NK-92 treated with Interleukin-12 subunit alpha and Interleukin-12 subunit beta, amount 100 ng/mL, for 24 hours (cell line): ENCODE results near the gene SLAMF1.
"Not testable (repeated sequence)": the region's sequence is repeated elsewhere in the genome, so short reads cannot be mapped to it uniquely, and the experiment has no call there.

Experiments used
- DNase-seq: peaks from one replicate; lab custom pipeline; 2025; lab: John Stamatoyannopoulos, UW

SLAMF1 gene

GRCh38 chr1:160605205-160605604 lies 41.6 kb downstream of the SLAMF1 start:
- DNase-seq = no peak

- DNase-seq = no peak
Observed at GRCh38 chr1:160597705-160598104, 49.1 kb downstream of the SLAMF1 start.

GRCh38 chr1:160597051-160597450 lies 49.8 kb downstream of the SLAMF1 start:
- no peak for DNase-seq

GRCh38 chr1:160590488-160590887 lies 56.4 kb downstream of the SLAMF1 start:
- DNase-seq = peak; percentile 2

- DNase-seq = no peak
Observed at GRCh38 chr1:160588468-160588867, 58.4 kb downstream of the SLAMF1 start.

GRCh38 chr1:160584784-160585183 lies 62.1 kb downstream of the SLAMF1 start:
- DNase-seq = no peak

GRCh38 chr1:160582976-160583375 lies 63.9 kb downstream of the SLAMF1 start:
- DNase-seq = not testable (repeated sequence)

- DNase-seq = no peak
Observed at GRCh38 chr1:160581961-160582360, 64.9 kb downstream of the SLAMF1 start.

- DNase-seq = no peak
Observed at GRCh38 chr1:160580221-160580812, 66.5 kb downstream of the SLAMF1 start.

- no peak for DNase-seq
Observed at GRCh38 chr1:160579216-160579701, 67.6 kb downstream of the SLAMF1 start, which contains the start of gene CD84. TSS of gene CD84 (minus strand) at chr1:160579496. CDS start at chr1:160579437, 59 bp downstream.

GRCh38 chr1:160578525-160579191 lies 68.2 kb downstream of the SLAMF1 start:
- no peak for DNase-seq

- DNase-seq = no peak
Observed at GRCh38 chr1:160578175-160578524, 68.7 kb downstream of the SLAMF1 start.

GRCh38 chr1:160577671-160578070 lies 69.2 kb downstream of the SLAMF1 start:
- no peak for DNase-seq

- no peak for DNase-seq
Observed at GRCh38 chr1:160576884-160577283, 70.0 kb downstream of the SLAMF1 start.

- no peak for DNase-seq
Observed at GRCh38 chr1:160576390-160576789, 70.5 kb downstream of the SLAMF1 start.

- no peak for DNase-seq
Observed at GRCh38 chr1:160575112-160575664, 71.7 kb downstream of the SLAMF1 start.

- DNase-seq = no peak
Observed at GRCh38 chr1:160570840-160571239, 76.0 kb downstream of the SLAMF1 start.

- no peak for DNase-seq
Observed at GRCh38 chr1:160569806-160570205, 77.0 kb downstream of the SLAMF1 start.

- peak; percentile 33 for DNase-seq
Observed at GRCh38 chr1:160567858-160568682, 78.8 kb downstream of the SLAMF1 start.

- no peak for DNase-seq
Observed at GRCh38 chr1:160567341-160567740, 79.5 kb downstream of the SLAMF1 start.

- no peak for DNase-seq
Observed at GRCh38 chr1:160565564-160565963, 81.3 kb downstream of the SLAMF1 start.

- not testable (repeated sequence) for DNase-seq
Observed at GRCh38 chr1:160563230-160563629, 83.6 kb downstream of the SLAMF1 start.
